HG03108 (cell line): Measurements from ENCODE around the gene EVC.
"Not testable (repeated sequence)": the region's sequence is repeated elsewhere in the genome, so short reads cannot be mapped to it uniquely, and the experiment has no call there.

Experiments
- ATAC-seq: cut with Tn5 transposase; IDR thresholded peaks from one replicate; pipeline ENCODE4 v1.9.1; 2021; ENCODE audit warnings: moderate library complexity; ENCODE audit not compliant: unreplicated experiment

The EVC gene

GRCh38 chr4:5836943-5837342 lies 125.9 kb downstream of the EVC start:
- no peak for ATAC-seq

- ATAC-seq = not testable (repeated sequence)
These were observed 126.5 kb downstream of the EVC start for GRCh38 chr4:5837483-5837882.

GRCh38 chr4:5839332-5839731 lies 128.3 kb downstream of the EVC start:
- no peak for ATAC-seq

GRCh38 chr4:5839751-5840674 lies 129.0 kb downstream of the EVC start:
- ATAC-seq = no peak

GRCh38 chr4:5842456-5842855 lies 131.5 kb downstream of the EVC start:
- no peak for ATAC-seq

GRCh38 chr4:5843573-5844530 lies 132.9 kb downstream of the EVC start:
- no peak for ATAC-seq

GRCh38 chr4:5845035-5845905 lies 134.3 kb downstream of the EVC start:
- ATAC-seq = no peak

GRCh38 chr4:5851637-5852301 lies 140.8 kb downstream of the EVC start:
- ATAC-seq = no peak

- ATAC-seq = no peak
These were observed 141.7 kb downstream of the EVC start for GRCh38 chr4:5852523-5853202.

- no peak for ATAC-seq
These were observed 143.9 kb downstream of the EVC start for GRCh38 chr4:5854929-5855328.

GRCh38 chr4:5856362-5856761 lies 145.4 kb downstream of the EVC start:
- ATAC-seq = not testable (repeated sequence)

GRCh38 chr4:5857199-5857598 lies 146.2 kb downstream of the EVC start:
- ATAC-seq = no peak

GRCh38 chr4:5858020-5858769 lies 147.2 kb downstream of the EVC start:
- no peak for ATAC-seq

- ATAC-seq = no peak
These were observed 152.6 kb downstream of the EVC start for GRCh38 chr4:5863461-5864113.
